Upper lobe of left lung (tissue), 6 donors: ENCODE data around the gene ACAT2. TPM values are rescaled to one million over a fixed set of nuclear protein-coding genes. Genes with fewer than 3 reads are reported as not detected.
"Not testable (repeated sequence)": the region's sequence is repeated elsewhere in the genome, so short reads cannot be mapped to it uniquely, and the experiment has no call there.

ENCODE experiments used
- ATAC-seq, 2 donors: fragments of 200-7000 bp; cut with Tn5 transposase; one replicate each; pipeline ENCODE4 v1.9.1; 2022; ENCODE audit warnings: mild to moderate bottlenecking in 2 of 2, moderate library complexity in 2 of 2; ENCODE audit not compliant: low FRiP score in 2 of 2
- DNase-seq, 2 donors: peaks; one replicate each; pipeline ENCODE4 v3.0.0-alpha.2; 2019 to 2020
- H3K27ac ChIP-seq, 4 donors: fragments of 200-600 bp; sonication (generic); one replicate each; pipeline ENCODE4 v1.5.1; 2016 to 2019
- H3K27me3 ChIP-seq, 4 donors: fragments of 200-600 bp; sonication (generic); one replicate each; pipeline ENCODE4 v1.5.1; 2017 to 2019
- H3K36me3 ChIP-seq, 4 donors: fragments of 200-600 bp; sonication (generic); one replicate each; pipeline ENCODE4 v1.5.1; 2016 to 2019
- H3K4me1 ChIP-seq, 4 donors: fragments of 200-600 bp; sonication (generic); one replicate each; pipeline ENCODE4 v1.5.1; 2018 to 2019
- H3K4me3 ChIP-seq, 4 donors: fragments of 200-600 bp; sonication (generic); one replicate each; pipeline ENCODE4 v1.5.1; 2017 to 2019; ENCODE audit warnings: mild to moderate bottlenecking in 2 of 4, moderate library complexity in 1 of 4
- H3K9me3 ChIP-seq, 4 donors: fragments of 200-600 bp; sonication (generic); one replicate each; pipeline ENCODE4 v1.5.1; 2018 to 2019
- EP300 ChIP-seq, 4 donors: sonication (generic); formaldehyde crosslinking; IDR thresholded peaks; one replicate each; pipeline ENCODE4 v1.5.1; 2017; ENCODE audit warnings: antibody characterized with exemption in 4 of 4, control low read depth in 2 of 4
- POLR2A ChIP-seq, 4 donors: fragments of 450-650 bp; IDR thresholded peaks; one replicate each; pipeline ENCODE4 v1.5.1; 2016 to 2017; ENCODE audit warnings: antibody characterized with exemption in 4 of 4, mild to moderate bottlenecking in 2 of 4
- POLR2AphosphoS5 ChIP-seq, 2 donors: sonication (generic); formaldehyde crosslinking; IDR thresholded peaks; one replicate each; pipeline ENCODE4 v1.5.1; 2017; ENCODE audit warnings: antibody characterized with exemption in 2 of 2
- WGBS, 2 donors: methylation state at CpG; one replicate each; pipeline ENCODE4 v1.1.5; 2017 to 2018; 5-methylcytosine and 5-hydroxymethylcytosine counted together
- total RNA-seq, 6 donors: library from RNA; depleted of rRNA in 4 of 6; stranded (reverse); fragments of >200 nt in 4 of 6; gene quantifications; one replicate each; pipeline versions ENCODE4 v1.1.0 to v1.2.1, GENCODE V29; 2016 to 2021
- TF ChIP-seq, protein P1 (sequence below), 6 experiments: fragments of 450-650 bp in 4 of 6; fragments of 200-600 bp in 2 of 6; sonication (generic) in 2 of 6; IDR thresholded peaks; one replicate each; pipeline ENCODE4 v1.5.1; 2016 to 2019; ENCODE audit warnings: antibody characterized with exemption in 6 of 6
- donor health status: DM: no; HTN: no; CAD: no; lungs with moderate emphysema.
- donor health status: DM: no; HTN: yes; CAD: no; lungs with severe emphysema.

The ACAT2 gene
- total RNA-seq, 6 donors from 2014 or later, result 5.2 to 62.5 (median 30.5) TPM

DNA sequence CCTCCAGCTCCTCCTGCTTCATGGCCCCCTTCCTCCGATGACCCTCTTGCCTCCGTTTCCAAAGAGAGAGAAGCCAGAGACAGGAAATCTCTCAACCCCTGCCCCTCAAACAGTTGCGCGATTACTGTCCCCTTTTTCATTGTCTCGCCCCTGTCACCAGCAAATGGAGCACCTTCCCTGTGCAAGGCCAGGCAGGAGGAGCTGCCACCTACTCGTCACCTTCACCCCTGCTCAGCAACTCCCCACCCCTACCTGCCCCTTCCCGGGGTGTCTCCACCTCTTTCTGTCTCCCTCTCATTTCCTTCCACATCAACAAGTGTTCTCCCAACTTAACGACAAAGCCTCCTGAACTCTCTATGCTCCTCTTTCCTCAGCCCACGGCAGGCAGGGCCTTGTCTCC lies 51.9 kb downstream of the ACAT2 start:
- TF ChIP-seq POLR2AphosphoS5 (IDR thresholded peaks at IDR 0.05), result no peak
- TF ChIP-seq POLR2A (IDR thresholded peaks at IDR 0.05), result no peak
- no peak for TF ChIP-seq EP300 (IDR thresholded peaks at IDR 0.05)
- TF ChIP-seq, protein P1, sequence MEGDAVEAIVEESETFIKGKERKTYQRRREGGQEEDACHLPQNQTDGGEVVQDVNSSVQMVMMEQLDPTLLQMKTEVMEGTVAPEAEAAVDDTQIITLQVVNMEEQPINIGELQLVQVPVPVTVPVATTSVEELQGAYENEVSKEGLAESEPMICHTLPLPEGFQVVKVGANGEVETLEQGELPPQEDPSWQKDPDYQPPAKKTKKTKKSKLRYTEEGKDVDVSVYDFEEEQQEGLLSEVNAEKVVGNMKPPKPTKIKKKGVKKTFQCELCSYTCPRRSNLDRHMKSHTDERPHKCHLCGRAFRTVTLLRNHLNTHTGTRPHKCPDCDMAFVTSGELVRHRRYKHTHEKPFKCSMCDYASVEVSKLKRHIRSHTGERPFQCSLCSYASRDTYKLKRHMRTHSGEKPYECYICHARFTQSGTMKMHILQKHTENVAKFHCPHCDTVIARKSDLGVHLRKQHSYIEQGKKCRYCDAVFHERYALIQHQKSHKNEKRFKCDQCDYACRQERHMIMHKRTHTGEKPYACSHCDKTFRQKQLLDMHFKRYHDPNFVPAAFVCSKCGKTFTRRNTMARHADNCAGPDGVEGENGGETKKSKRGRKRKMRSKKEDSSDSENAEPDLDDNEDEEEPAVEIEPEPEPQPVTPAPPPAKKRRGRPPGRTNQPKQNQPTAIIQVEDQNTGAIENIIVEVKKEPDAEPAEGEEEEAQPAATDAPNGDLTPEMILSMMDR (IDR thresholded peaks at IDR 0.05), result no peak
- ATAC-seq, result no peak
- H3K4me1 ChIP-seq, result no peaks in the 10 kb centered on the region
- no peaks in the 10 kb centered on the region for H3K9me3 ChIP-seq
- no peaks in the 10 kb centered on the region for H3K36me3 ChIP-seq
- no peak overlapping the region for H3K27ac ChIP-seq
- 75 to 79% methylated on average over 9 of the region's 9 CpGs for WGBS, 2 donors
- no peaks in the 10 kb centered on the region for H3K27me3 ChIP-seq
- DNase-seq, result no peak
- H3K4me3 ChIP-seq, result no peak overlapping the region

DNA sequence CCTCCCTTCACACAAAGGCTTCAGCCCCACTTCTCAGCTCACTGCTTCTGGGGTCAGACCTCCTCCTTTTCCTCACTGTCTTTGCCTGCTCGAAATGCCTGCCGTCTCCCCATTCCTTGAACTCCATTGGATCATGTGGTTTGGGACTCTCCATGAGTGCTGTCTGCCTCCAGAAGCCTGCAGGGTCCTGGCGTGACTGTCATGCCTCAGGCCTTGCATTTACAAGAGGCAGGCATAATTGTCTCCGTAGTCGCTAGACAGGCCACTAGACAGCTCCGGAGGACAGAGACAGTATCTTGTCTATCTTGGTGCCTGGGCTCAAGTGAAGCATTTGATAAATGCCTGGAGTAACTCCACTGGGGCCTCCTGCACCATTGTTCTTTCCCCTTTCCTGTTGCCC lies 53.6 kb downstream of the ACAT2 start:
- Histone ChIP-seq H3K9me3 (no peaks in the 10 kb centered on the region), H3K36me3 (no peaks in the 10 kb centered on the region), H3K27ac (no peak overlapping the region), H3K27me3 (no peaks in the 10 kb centered on the region), H3K4me1 (peaks cover 0 to 3% (median 0%) of the 10 kb centered on the region in 4 donors), H3K4me3 (no peak overlapping the region)
- TF ChIP-seq EP300 (IDR thresholded peaks at IDR 0.05) (no peak), POLR2A (IDR thresholded peaks at IDR 0.05) (no peak), POLR2AphosphoS5 (IDR thresholded peaks at IDR 0.05) (no peak)
- TF ChIP-seq, protein P1 (IDR thresholded peaks at IDR 0.05), result no peak
- no peak for DNase-seq
- ATAC-seq, result no peak
- 80 to 93% methylated on average over 6 of the region's 6 CpGs for WGBS, 2 donors

DNA sequence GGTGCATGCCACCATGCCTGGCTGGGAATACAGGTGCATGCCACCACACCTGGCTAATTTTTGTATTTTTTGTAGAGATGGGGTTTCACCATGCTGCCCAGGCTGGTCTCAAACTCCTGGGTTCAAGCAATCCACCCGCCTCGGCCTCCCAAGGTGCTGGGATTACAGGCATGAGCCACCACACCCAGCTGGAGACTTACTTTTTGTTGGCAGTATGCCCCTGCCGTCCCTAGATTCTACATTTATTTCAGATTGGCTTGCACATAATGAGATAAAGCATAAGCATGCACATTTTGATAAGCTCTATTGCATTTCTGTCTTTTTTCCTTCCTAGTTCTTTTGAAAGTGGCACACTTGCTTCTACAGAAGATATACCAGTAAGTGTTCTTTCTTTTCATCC lies 54.9 kb downstream of the ACAT2 start:
- not testable (repeated sequence) for H3K4me1 ChIP-seq, H3K36me3 ChIP-seq, H3K4me3 ChIP-seq, H3K9me3 ChIP-seq, ATAC-seq, H3K27ac ChIP-seq, H3K27me3 ChIP-seq, DNase-seq
- WGBS, 2 donors, result 76 to 86% methylated on average over 3 of the region's 3 CpGs

DNA sequence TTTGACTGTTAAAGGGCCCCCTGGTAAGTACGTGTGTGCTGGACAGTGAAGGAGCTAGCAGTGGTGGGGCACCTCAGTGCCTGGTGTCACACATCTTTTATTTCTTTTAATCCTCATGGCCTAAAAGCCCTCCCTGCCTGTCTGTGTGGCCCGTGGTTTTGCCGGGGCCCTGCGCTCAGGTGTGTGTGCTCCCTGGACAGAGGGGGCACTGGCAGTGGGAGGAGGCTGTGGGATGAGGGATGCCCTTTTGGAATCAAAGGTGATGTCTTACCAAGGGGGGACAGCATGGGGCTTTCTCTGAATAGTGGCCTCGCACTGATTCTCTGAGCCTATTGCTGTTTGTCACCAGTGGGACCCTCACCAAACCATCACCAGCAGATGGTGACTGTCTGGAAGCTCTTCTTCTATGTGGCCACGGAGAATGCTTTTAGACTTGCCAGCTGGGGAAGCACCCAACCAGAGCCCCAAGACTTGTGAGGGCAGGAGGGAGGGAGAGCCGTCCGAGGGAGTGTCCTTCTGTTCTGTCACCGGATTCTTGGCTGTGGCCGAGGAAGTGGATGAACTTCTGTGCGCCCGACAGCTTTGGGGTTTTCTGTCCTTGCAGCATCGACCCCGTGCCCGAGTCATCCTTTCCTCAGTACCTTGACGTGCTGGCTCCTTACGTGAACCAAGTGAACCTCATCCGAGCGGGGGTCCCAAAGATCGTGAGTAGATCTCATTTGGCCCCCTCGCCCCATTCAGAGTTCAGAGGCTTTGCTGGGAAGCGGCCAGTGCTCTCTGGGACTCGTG lies 56.3 kb downstream of the ACAT2 start:
- ATAC-seq (no peak), DNase-seq (no peak)
- TF ChIP-seq, protein P1 (IDR thresholded peaks at IDR 0.05), result no peak
- WGBS, 2 donors, result 88 to 89% methylated on average over 21 to 23 of the region's 23 CpGs
- Histone ChIP-seq H3K4me1 (peaks cover 0 to 3% (median 0%) of the 10 kb centered on the region in 4 donors), H3K27me3 (no peaks in the 10 kb centered on the region), H3K36me3 (no peaks in the 10 kb centered on the region), H3K9me3 (no peaks in the 10 kb centered on the region), H3K4me3 (no peak overlapping the region), H3K27ac (no peak overlapping the region)

DNA sequence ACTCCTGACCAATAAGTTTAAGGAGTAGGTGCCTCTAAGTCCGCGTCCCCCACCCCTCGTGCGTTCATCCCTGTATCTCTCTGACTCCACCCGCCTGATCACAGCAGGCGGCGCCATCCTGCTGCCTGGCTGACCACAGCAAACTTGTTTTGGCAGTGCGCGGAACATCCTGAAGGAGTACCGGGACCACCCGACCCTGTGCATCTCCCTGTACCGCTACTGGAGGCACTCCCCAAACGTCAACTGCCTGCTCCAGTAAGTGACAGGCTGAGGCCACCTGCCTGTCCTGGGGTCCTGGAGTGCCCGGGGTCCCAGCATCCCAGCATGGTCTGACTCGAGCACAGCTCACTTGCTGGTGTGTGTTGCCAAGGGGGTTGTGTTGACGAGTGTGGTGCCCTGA lies 57.3 kb downstream of the ACAT2 start:
- Histone ChIP-seq H3K36me3 (no peaks in the 10 kb centered on the region), H3K27me3 (no peaks in the 10 kb centered on the region), H3K27ac (no peak overlapping the region), H3K4me1 (peaks cover 0 to 3% (median 0%) of the 10 kb centered on the region in 4 donors), H3K9me3 (no peaks in the 10 kb centered on the region), H3K4me3 (no peak overlapping the region)
- no peak for TF ChIP-seq POLR2A (IDR thresholded peaks at IDR 0.05)
- TF ChIP-seq POLR2AphosphoS5 (IDR thresholded peaks at IDR 0.05), result no peak
- no peak for TF ChIP-seq EP300 (IDR thresholded peaks at IDR 0.05)
- TF ChIP-seq, protein P1 (IDR thresholded peaks at IDR 0.05), result no peak
- ATAC-seq, result no peak
- DNase-seq, result peak in 1 of 2 donors; percentile 56
- 87 to 91% methylated on average over 16 of the region's 16 CpGs for WGBS, 2 donors
